Nephron progenitor cell (in vitro differentiated cells): ENCODE measurements around the gene SSR1.
"Not testable (repeated sequence)": the region's sequence is repeated elsewhere in the genome, so short reads cannot be mapped to it uniquely, and the experiment has no call there.

Experiments
- DNase-seq: peaks from one replicate; pipeline ENCODE4 v3.0.0; 2021
- H3K27ac Mint-ChIP-seq: 2 replicates; pipeline ENCODE4 v1.8.0; 2021; ENCODE audit warnings: mild to moderate bottlenecking, moderate library complexity, mixed read lengths
- H3K27me3 Mint-ChIP-seq: 2 replicates; pipeline ENCODE4 v1.8.0; 2021; ENCODE audit warnings: mild to moderate bottlenecking, low read depth, mixed read lengths; ENCODE audit not compliant: poor library complexity
- H3K36me3 Mint-ChIP-seq: 2 replicates; pipeline ENCODE4 v1.8.0; 2021; ENCODE audit warnings: low read depth, mixed read lengths
- H3K4me1 Mint-ChIP-seq: 2 replicates; pipeline ENCODE4 v1.8.0; 2021; ENCODE audit warnings: mixed read lengths
- H3K4me3 Mint-ChIP-seq: 2 replicates; pipeline ENCODE4 v1.8.0; 2021; ENCODE audit warnings: mild to moderate bottlenecking, moderate library complexity, mixed read lengths
- H3K9me3 Mint-ChIP-seq: 2 replicates; pipeline ENCODE4 v1.8.0; 2021; ENCODE audit warnings: mild to moderate bottlenecking, moderate library complexity, mixed read lengths
- CTCF ChIP-seq: fragments of 200-600 bp; sonication (generic); IDR thresholded peaks from 2 replicates; pipeline ENCODE4 v1.5.0; 2021; ENCODE audit warnings: antibody characterized with exemption

Gene SSR1

GRCh38 chr6:7312616-7313504 is at the start of gene SSR1:
Gene SSR1, minus strand, starts transcription at chr6:7313199. Its CDS starts 79 bp downstream, at chr6:7313120.
- H3K36me3 Mint-ChIP-seq, result peaks cover 28% of the 10 kb centered on the region
- H3K4me1 Mint-ChIP-seq, result peaks cover 24% of the 10 kb centered on the region
- no peak for TF ChIP-seq CTCF
- peak within 1 kb of the TSS; percentile 93 for H3K4me3 Mint-ChIP-seq
- H3K27ac Mint-ChIP-seq, result peak within 1 kb of the TSS; percentile 97
- H3K27me3 Mint-ChIP-seq, result no peaks in the 10 kb centered on the region
- DNase-seq, result peak; percentile 97
- no peaks in the 10 kb centered on the region for H3K9me3 Mint-ChIP-seq

GRCh38 chr6:7351916-7352315 is 38.9 kb upstream of the SSR1 start:
- Mint-ChIP-seq H3K9me3 (peaks cover 57% of the 10 kb centered on the region), H3K4me1 (peaks cover 13% of the 10 kb centered on the region), H3K36me3 (peaks cover 14% of the 10 kb centered on the region)
- not testable (repeated sequence) for H3K4me3 Mint-ChIP-seq, H3K27ac Mint-ChIP-seq, DNase-seq, H3K27me3 Mint-ChIP-seq

GRCh38 chr6:7350591-7350990 is 37.6 kb upstream of the SSR1 start:
- Mint-ChIP-seq H3K4me1 (peaks cover 13% of the 10 kb centered on the region), H3K9me3 (peaks cover 62% of the 10 kb centered on the region), H3K36me3 (peaks cover 14% of the 10 kb centered on the region)
- not testable (repeated sequence) for H3K27ac Mint-ChIP-seq, H3K4me3 Mint-ChIP-seq, H3K27me3 Mint-ChIP-seq, DNase-seq

- H3K4me3 Mint-ChIP-seq, H3K27ac Mint-ChIP-seq, H3K27me3 Mint-ChIP-seq, DNase-seq: not testable (repeated sequence)
- H3K36me3 Mint-ChIP-seq, result peaks cover 20% of the 10 kb centered on the region
- peaks cover 74% of the 10 kb centered on the region for H3K9me3 Mint-ChIP-seq
- H3K4me1 Mint-ChIP-seq, result peaks cover 13% of the 10 kb centered on the region
These were observed 34.6 kb upstream of the SSR1 start for GRCh38 chr6:7347551-7347997.

GRCh38 chr6:7344773-7345450 is 31.9 kb upstream of the SSR1 start:
- not testable (repeated sequence) for H3K4me3 Mint-ChIP-seq, DNase-seq, H3K27me3 Mint-ChIP-seq, H3K4me1 Mint-ChIP-seq
- Mint-ChIP-seq H3K27ac (peak overlapping the region; percentile 68), H3K36me3 (peaks cover 16% of the 10 kb centered on the region), H3K9me3 (peaks cover 48% of the 10 kb centered on the region)

DNA sequence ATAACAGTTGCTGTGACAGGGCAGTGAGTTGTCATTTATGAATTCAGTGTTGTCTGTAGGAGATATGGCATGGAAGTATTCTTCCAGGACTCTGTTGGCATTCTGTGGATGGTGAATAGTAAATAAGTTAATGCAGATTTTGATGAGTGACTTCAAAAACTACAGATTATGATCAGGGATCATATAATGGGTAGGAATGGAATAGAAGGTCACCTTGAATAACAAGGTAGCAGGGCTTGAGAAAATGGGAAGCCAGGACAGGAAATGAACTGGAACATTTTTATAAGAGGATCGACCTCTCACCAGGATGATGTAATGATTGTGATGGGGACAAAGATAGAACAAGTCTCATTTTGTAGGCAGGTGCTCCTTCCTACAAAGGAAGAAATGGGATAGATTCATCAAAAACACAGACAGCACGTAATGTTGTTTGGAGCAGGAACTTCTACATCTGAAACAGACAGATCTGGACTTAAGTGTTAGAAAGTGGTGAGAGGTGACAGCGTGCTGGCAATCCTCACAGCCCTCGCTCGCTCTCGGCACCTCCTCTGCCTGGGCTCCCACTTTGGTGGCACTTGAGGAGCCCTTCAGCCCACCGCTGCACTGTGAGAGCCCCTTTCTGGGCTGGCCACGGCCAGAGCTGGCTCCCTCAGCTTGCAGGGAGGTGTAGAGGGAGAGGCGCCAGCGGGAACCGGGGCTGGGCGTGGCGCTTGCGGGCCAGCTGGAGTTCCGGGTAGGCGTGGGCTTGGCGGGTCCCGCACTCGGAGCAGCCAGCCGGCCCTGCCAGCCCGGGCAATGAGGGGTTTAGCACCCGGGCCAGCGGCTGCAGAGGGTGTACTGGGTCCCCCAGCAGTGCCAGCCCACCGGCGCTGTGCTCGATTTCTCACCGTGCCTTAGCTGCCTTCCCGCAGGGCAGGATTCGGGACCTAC is 30.8 kb upstream of the SSR1 start:
- Mint-ChIP-seq H3K27me3 (no peaks in the 10 kb centered on the region), H3K4me1 (no peaks in the 10 kb centered on the region), H3K9me3 (peaks cover 40% of the 10 kb centered on the region), H3K36me3 (peaks cover 16% of the 10 kb centered on the region), H3K4me3 (no peak overlapping the region), H3K27ac (no peak overlapping the region)
- TF ChIP-seq CTCF, result no peak
- no peak for DNase-seq

- no peak for DNase-seq
- Mint-ChIP-seq H3K4me3 (no peak overlapping the region), H3K27me3 (no peaks in the 10 kb centered on the region), H3K36me3 (peaks cover 6% of the 10 kb centered on the region), H3K9me3 (peaks cover 25% of the 10 kb centered on the region), H3K4me1 (no peaks in the 10 kb centered on the region), H3K27ac (no peak overlapping the region)
- TF ChIP-seq CTCF, result no peak
These were observed 29.2 kb upstream of the SSR1 start for GRCh38 chr6:7341989-7342742.
